ENCODE results near the gene DUOXA2. TPM values are rescaled to one million over a fixed set of nuclear protein-coding genes. Genes with fewer than 3 reads are reported as not detected.

Gene DUOXA2
- total RNA-seq, 4 donors from 2014 or later, result 0.68 to 10.0 TPM; not detected in 2

DNA sequence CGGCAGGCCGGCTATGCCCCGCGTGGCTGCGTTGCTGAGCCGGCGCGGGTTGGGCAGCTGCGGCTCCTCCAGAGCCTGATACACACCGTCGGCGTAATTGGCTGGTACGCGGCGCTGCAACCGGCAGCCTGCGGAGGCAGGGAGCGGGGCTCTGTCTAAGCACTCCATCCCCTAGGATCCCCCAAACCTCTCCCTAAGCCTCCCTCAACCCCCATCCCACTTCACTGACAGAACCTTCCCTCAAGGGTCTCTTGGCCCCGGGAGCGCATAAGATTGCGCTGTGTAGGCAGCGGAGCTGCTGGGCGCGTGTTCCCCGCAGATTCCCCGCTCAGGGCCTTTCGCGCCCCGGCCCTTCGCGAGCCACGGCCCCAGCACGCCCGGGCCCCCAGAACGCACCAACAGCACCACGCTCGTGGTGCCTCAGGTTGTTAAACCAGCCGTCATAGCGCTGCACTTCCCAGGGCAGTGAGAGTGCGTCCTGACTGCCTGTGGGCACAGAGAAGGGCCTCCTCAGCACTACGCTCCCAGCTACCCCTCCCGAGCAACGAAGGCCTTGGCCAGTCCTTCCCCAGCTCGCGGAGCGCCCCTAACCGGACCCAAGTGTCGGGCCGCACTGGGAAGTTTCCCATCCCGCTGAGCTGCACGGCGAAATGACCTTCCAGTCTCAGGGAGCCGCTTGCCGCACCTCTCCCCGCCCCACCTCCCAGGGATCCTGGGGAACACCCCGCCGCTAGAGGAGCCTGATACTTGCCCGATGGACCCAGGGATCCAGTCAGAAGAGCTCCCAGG is 1.3 kb upstream of the DUOXA2 start:
- Histone ChIP-seq H3K27ac (no peak overlapping the region), H3K9me3 (no peaks in the 10 kb centered on the region), H3K27me3 (peaks cover 88% of the 10 kb centered on the region), H3K4me1 (peaks cover 14 to 34% (median 23%) of the 10 kb centered on the region in 4 donors), H3K36me3 (no peaks in the 10 kb centered on the region), H3K4me3 (peak overlapping the region in 1 of 4 donors; percentile 10)
- intact Hi-C loops (cut with DNase I; ENCODE audit: low total_unique reads), result no loop called here
- in situ Hi-C loops (cut with MboI; ENCODE audit: low pct_ligation_motif_present in 1 of 4, low pct_unique_long_range_greater_than_20kb in 1 of 4, low sequenced_read_pairs in 3 of 4), result loop anchor here in 1 of 4 donors (25.0 kb wide), 1 partner anchor 150 kb away; the partner anchor contains the start of gene TERB2
- no peak for TF ChIP-seq POLR2A (IDR thresholded peaks at IDR 0.05)
- TF ChIP-seq, protein P1, sequence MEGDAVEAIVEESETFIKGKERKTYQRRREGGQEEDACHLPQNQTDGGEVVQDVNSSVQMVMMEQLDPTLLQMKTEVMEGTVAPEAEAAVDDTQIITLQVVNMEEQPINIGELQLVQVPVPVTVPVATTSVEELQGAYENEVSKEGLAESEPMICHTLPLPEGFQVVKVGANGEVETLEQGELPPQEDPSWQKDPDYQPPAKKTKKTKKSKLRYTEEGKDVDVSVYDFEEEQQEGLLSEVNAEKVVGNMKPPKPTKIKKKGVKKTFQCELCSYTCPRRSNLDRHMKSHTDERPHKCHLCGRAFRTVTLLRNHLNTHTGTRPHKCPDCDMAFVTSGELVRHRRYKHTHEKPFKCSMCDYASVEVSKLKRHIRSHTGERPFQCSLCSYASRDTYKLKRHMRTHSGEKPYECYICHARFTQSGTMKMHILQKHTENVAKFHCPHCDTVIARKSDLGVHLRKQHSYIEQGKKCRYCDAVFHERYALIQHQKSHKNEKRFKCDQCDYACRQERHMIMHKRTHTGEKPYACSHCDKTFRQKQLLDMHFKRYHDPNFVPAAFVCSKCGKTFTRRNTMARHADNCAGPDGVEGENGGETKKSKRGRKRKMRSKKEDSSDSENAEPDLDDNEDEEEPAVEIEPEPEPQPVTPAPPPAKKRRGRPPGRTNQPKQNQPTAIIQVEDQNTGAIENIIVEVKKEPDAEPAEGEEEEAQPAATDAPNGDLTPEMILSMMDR (IDR thresholded peaks at IDR 0.05), result no peak
- no peak for TF ChIP-seq POLR2AphosphoS5 (IDR thresholded peaks at IDR 0.05)
- no peak for TF ChIP-seq EP300 (IDR thresholded peaks at IDR 0.05; ENCODE audit: low read depth)
- no peak for DNase-seq
- WGBS, 2 donors (ENCODE audit: low coverage in 1 of 2), result 0 to 4% methylated on average over 1 to 52 of the region's 58 CpGs

DNA sequence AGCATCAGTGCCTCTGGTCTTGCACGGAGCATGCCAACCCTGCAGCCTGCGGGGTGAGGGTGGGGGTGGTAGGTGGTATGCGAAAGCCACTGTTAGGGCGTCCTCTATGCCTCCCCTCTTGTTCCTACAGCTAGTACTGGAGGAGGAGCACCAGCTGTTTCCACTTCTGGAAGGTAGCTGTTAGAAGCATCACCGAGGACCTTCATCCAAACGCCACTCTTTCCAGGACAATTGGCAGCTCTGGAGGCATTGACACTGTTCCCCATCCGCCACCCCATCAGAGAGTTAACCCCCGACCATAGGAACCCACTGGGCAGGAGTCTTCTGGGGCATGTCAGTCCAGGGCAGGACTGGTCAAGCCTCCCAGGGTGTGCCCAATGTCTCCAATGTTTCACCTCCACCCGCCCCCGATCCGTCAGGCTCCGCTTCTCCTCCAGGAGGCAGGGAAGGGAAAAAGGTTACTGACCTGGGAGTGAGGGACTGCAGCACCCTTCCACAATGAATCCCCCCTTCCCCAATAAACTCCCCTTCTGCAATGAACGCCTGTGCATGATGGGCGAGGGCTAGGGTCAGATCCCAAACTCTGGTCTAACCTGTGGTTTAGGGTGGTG is 641 bp upstream of the DUOXA2 start:
- in situ Hi-C loops (cut with MboI; ENCODE audit: low pct_ligation_motif_present in 1 of 4, low pct_unique_long_range_greater_than_20kb in 1 of 4, low sequenced_read_pairs in 3 of 4), result loop anchor here in 1 of 4 donors (25.0 kb wide), 1 partner anchor 151 kb away; the partner anchor contains the start of gene TERB2

DNA sequence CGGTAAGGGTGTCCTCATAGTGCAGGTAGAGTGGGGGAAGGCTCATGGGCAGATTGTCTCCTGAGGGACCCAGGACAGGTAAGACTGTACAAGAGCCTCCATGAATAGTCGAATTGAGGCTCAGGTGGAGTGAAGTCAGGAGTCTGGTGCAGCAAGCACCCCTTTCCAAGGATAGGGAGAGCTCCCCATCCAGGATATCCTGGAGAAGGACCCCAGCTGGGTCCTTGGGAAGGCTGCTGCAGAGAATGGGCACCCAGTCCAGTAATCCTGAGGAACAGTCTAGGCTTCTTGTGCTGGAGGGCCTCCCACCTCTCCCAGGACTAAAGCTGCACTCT is 592 bp downstream of the DUOXA2 start:
- H3K27me3 ChIP-seq, result peaks cover 89% of the 10 kb centered on the region
- 6% methylated on average over 2 of the region's 2 CpGs; no CpG with 5 or more reads in 1 of the 2 donors for WGBS, 2 donors (ENCODE audit: low coverage in 1 of 2)
- no peaks in the 10 kb centered on the region for H3K9me3 ChIP-seq
- H3K4me1 ChIP-seq, result peaks cover 14 to 36% (median 24%) of the 10 kb centered on the region in 4 donors
- in situ Hi-C loops (cut with MboI; ENCODE audit: low pct_ligation_motif_present in 1 of 4, low pct_unique_long_range_greater_than_20kb in 1 of 4, low sequenced_read_pairs in 3 of 4), result loop anchor here in 1 of 4 donors (25.0 kb wide), 1 partner anchor 152 kb away; the partner anchor contains the start of gene TERB2
- H3K4me3 ChIP-seq, result no peak overlapping the region
- TF ChIP-seq, protein P1 (IDR thresholded peaks at IDR 0.05), result no peak
- TF ChIP-seq POLR2AphosphoS5 (IDR thresholded peaks at IDR 0.05) (no peak), EP300 (IDR thresholded peaks at IDR 0.05; ENCODE audit: low read depth) (no peak), POLR2A (IDR thresholded peaks at IDR 0.05) (no peak)
- H3K27ac ChIP-seq, result no peak overlapping the region
- no peaks in the 10 kb centered on the region for H3K36me3 ChIP-seq
- DNase-seq, result no peak
- intact Hi-C loops (cut with DNase I; ENCODE audit: low total_unique reads), result no loop called here

More for the DNA sequence above, 641 bp upstream of the DUOXA2 start:
- H3K36me3 ChIP-seq, result no peaks in the 10 kb centered on the region
- no peak overlapping the region for H3K27ac ChIP-seq
- no peaks in the 10 kb centered on the region for H3K9me3 ChIP-seq
- TF ChIP-seq, protein P1 (IDR thresholded peaks at IDR 0.05), result no peak
- TF ChIP-seq POLR2A (IDR thresholded peaks at IDR 0.05) (no peak), POLR2AphosphoS5 (IDR thresholded peaks at IDR 0.05) (no peak), EP300 (IDR thresholded peaks at IDR 0.05; ENCODE audit: low read depth) (no peak)
- intact Hi-C loops (cut with DNase I; ENCODE audit: low total_unique reads), result no loop called here
- DNase-seq, result no peak
- H3K27me3 ChIP-seq, result peaks cover 90% of the 10 kb centered on the region
- WGBS, 2 donors (ENCODE audit: low coverage in 1 of 2), result 10% methylated on average over 14 of the region's 14 CpGs; no CpG with 5 or more reads in 1 of the 2 donors
- H3K4me3 ChIP-seq, result no peak overlapping the region
- H3K4me1 ChIP-seq, result peaks cover 14 to 36% (median 24%) of the 10 kb centered on the region in 4 donors

DNA sequence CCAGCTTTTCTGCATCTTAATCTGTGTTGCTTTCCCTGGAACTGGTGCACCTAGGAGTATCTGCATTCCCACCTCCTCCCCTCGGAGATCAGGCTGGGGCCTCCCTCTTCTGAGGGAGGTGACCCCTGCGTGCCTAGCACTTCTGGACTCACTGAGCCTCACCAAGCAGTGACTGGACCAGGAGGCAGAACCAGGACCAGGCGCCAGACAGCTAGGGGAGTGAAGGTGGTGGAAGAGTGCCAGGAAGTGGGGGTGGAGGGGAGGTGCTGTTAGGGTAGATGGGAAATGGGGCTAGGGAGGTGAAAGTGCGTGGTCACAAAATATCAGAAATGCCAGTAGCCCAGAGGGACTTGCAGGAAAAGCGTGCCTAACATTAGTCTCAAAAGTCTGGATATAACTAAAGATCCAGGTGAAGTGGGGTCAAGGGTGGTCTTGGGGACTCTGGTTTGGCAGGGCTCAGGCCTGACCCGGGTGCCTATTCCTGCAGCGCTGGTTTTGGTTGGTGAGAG is 1.2 kb downstream of the DUOXA2 start:
- Histone ChIP-seq H3K27me3 (peaks cover 89% of the 10 kb centered on the region), H3K4me3 (no peak overlapping the region), H3K36me3 (no peaks in the 10 kb centered on the region), H3K9me3 (no peaks in the 10 kb centered on the region), H3K27ac (no peak overlapping the region), H3K4me1 (peaks cover 14 to 36% (median 24%) of the 10 kb centered on the region in 4 donors)
- DNase-seq, result no peak
- in situ Hi-C loops (cut with MboI; ENCODE audit: low pct_ligation_motif_present in 1 of 4, low pct_unique_long_range_greater_than_20kb in 1 of 4, low sequenced_read_pairs in 3 of 4), result loop anchor here in 1 of 4 donors (25.0 kb wide), 1 partner anchor 153 kb away; the partner anchor contains the start of gene TERB2
- WGBS, 2 donors (ENCODE audit: low coverage in 1 of 2), result 71 to 80% methylated on average over 1 to 7 of the region's 7 CpGs
- TF ChIP-seq POLR2A (IDR thresholded peaks at IDR 0.05) (no peak), POLR2AphosphoS5 (IDR thresholded peaks at IDR 0.05) (no peak), EP300 (IDR thresholded peaks at IDR 0.05; ENCODE audit: low read depth) (no peak)
- TF ChIP-seq, protein P1 (IDR thresholded peaks at IDR 0.05), result no peak
- intact Hi-C loops (cut with DNase I; ENCODE audit: low total_unique reads), result no loop called here
